SK-N-SH (cell line): Measurements from ENCODE around the gene ELL3.
A peak's percentile ranks its signal among the peaks of the same experiment; 100 is the strongest.

ENCODE experiments used
- CTCF ChIP-seq: fragments of 200-600 bp; sonication (generic); IDR thresholded peaks from 2 replicates; pipeline ENCODE4 v1.6.1; 2017; ENCODE audit warnings: antibody characterized with exemption, mild to moderate bottlenecking, moderate library complexity
- RCOR1 ChIP-seq: fragments of 150-350 bp; IDR thresholded peaks from 2 replicates; pipeline ENCODE4 v1.6.1; 2017; ENCODE audit warnings: antibody characterized with exemption, low read length
- SMC3 ChIP-seq: IDR thresholded peaks from 2 replicates; pipeline ENCODE4 v1.6.1; 2012; ENCODE audit warnings: low read depth, low read length, improper control_type of control experiment

- TF ChIP-seq CTCF: peak; percentile 91
- TF ChIP-seq SMC3: peak; percentile 40
- TF ChIP-seq RCOR1: no peak
Measured at GRCh38 chr15:43769584-43770228, 7.1 kb downstream of the ELL3 start.
